Adrenal gland (tissue), 5 donors: ENCODE results near the gene PIK3C2G.

Experiments
- CTCF ChIP-seq, 6 experiments: fragments of 450-650 bp in 4 of 6; fragments of 200-600 bp in 2 of 6; sonication (generic) in 1 of 6; IDR thresholded peaks; 1 replicate in 5 of 6; 2 replicates in 1 of 6; pipeline versions ENCODE4 v1.5.1 to v1.8.0; 2016 to 2021; ENCODE audit warnings: antibody characterized with exemption in 6 of 6, mild to moderate bottlenecking in 2 of 6, moderate library complexity in 1 of 6
- POLR2A ChIP-seq, 2 donors: fragments of 450-650 bp; IDR thresholded peaks; one replicate each; pipeline ENCODE4 v1.6.1; 2017; ENCODE audit warnings: antibody characterized with exemption in 2 of 2, mild to moderate bottlenecking in 2 of 2, moderate library complexity in 1 of 2
- donor health status: DM: no; HTN: no; CAD: no.

DNA sequence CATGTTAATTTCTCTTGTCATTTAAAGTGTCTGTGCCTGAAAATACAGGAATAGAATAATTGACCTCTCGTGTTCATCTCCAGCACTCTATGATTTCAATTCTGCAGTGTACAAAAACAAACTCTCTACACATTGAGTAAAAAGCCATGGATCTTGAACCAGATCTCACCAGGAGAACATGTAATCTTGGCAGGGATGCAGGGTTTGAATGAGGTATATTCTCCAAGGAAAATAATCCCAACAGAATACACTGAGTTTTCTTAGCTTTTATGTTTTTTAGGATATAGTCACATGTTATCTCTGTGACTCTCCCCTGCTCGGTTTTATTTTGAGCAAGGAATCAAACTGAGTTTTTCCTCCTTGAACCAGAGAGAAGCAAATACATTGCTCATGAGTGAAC, 224.7 kb downstream of the PIK3C2G start:
- TF ChIP-seq CTCF (IDR thresholded peaks at IDR 0.05) (no peak), POLR2A (IDR thresholded peaks at IDR 0.05) (no peak)
